Measurements from ENCODE around the gene NTRK2.

NTRK2 gene

DNA sequence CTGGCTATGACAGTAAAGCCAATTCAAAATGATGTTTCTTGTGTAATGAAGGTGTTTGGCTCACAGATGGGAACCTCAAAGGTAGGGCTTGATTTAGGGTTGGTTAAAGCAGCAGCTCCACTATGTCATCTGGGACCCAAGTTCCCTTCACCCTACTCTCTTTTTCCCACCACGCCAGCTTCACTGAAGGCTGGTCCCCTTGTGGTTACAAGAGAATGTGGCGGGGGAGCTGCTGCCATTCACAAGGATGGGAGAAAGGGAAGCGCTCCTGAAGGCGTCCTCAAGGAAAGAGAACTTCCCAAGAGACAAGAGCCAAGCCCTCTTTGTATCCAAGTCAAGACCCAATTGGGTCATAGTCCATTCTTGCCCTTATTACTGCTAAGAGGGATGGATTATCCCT is 72.7 kb downstream of the NTRK2 start:
- DNase-seq = no peak

DNA sequence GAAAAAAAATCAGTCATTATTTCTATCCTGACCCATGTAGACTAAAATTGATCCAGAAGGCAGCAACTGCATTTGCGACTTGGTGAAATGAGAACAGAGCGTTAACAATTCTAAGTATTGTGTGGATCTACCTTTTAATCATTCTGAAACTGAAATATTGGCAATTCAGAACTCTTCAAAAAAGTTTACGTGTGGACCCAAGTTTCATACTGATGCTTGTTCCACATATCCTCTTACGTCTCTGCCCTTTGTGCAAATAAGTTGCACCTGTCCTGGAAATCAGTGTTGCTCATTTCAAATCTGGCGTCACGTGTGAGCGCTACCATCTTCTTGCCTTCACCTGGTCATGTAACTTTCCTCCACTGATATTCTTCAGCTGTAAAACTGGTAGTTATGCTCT is 74.7 kb downstream of the NTRK2 start:
- DNase-seq = no peak

DNA sequence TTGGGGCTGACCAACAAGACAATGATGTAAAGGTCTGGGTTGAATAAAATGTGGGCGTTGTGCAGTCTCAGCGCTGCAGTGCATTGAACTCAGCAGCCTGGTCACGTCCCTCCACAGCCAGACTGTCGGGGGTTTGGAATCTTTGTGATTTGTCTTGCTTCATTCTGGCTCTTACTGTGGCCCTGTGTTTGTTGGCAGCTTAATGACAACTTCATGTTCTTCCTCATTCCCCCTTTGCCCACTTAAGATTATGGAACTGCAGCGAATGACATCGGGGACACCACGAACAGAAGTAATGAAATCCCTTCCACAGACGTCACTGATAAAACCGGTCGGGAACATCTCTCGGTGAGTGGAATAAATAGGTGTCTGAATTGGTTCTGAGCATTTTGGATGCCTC is 75.2 kb downstream of the NTRK2 start:
- no peak for DNase-seq

DNA sequence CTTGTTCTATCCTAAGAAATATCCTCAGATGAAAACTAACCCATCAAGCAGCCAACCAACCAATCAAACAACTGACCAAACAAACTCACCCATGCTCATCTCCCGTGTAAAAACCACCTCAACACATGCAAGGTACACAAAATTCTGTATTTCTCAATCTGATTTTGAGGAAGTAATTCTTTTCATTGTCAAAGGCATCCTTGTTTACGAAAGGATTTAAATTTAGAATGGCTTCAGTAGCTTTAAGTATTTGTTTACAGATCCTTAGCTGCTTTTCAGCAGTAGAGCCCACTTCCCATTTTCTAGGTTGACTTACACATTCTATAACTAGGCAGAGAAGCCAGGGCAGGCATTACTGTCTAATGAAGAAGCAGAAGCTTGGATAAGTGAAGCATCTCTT is 78.6 kb downstream of the NTRK2 start:
- DNase-seq = no peak

DNA sequence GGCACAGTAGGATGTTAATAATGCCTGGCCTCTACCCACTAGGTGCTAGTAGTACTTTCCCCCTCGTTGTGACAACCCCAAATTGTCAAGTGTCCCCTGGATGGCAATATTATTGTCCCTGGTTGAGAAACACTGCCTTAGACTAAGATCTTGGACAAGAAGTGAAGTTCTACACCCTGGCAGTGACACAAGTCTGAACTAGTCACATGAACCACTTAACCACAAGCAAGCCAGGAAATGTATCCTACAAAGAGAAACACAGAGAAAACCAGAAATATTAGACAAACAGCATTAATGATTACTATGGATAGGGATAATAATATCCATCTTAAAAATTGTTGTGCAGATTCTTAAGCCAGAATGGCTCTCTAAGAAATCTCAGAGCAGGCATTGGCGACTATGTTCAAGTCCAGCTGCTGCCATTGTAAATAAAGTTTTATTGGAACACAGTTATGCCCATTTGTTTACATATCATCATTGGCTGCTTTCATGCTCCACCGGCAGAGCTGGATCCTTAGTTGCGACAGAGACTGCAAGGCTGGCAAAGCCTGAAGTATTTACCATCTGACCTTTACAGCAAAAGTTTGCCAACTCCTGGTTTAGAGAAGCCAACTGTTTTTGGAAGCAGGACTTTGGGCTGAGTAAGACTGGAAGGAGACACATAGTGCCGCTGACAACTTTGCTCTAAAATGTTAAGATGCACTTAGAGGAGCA is 80.8 kb downstream of the NTRK2 start:
- no peak for DNase-seq

DNA sequence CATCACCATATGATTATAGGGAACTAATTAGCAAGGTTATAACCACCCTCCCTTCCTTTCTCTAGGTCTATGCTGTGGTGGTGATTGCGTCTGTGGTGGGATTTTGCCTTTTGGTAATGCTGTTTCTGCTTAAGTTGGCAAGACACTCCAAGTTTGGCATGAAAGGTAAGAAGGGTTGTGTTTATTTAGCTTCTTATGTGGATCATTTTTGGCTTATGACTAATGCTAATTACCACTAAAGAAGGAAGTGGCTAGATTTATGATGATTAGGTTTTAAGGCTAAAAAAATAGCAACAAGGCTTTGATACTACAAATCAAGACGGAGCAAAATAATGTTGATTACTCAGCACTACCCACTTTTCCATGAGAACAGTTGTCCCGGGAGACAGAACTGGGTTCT is 82.4 kb downstream of the NTRK2 start:
- DNase-seq = no peak

DNA sequence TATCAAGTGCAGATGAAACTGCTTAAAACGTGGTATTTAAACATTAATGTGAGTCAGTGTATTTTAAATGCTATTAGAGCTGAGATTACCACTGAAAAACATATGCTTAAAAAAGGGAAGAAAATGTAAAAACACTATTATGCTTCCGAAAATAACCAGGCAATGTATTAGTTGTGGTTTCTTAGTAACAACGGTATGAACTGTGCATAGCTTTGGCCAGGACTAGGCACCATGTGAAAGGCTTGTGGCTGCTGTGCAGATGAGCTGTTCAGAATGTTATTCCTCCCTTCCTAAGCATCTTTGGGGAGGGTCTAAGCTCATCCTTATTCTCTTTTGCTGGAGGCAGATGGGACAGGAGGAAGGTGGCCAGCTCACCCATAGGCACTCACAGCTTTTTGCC is 84.9 kb downstream of the NTRK2 start:
- DNase-seq = no peak

DNA sequence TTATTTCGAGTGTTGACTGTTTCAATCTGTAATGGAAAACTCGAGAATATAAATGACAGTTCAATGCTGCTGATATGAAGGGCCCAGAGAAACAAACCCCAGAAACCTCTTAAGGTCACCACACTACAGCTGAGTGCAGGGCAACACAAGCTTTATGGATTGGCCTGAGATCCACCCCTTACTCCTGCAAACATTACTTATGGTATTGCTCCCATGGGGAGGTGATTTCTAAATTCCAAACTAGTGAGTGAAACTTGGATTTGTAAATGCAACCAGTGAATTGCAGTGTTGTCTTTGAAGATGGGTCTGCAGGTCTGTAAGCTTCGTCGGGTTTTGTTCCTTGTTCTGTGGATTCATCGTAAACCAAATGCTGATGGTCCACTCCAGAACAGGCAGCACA is 85.4 kb downstream of the NTRK2 start:
- no peak for DNase-seq

DNA sequence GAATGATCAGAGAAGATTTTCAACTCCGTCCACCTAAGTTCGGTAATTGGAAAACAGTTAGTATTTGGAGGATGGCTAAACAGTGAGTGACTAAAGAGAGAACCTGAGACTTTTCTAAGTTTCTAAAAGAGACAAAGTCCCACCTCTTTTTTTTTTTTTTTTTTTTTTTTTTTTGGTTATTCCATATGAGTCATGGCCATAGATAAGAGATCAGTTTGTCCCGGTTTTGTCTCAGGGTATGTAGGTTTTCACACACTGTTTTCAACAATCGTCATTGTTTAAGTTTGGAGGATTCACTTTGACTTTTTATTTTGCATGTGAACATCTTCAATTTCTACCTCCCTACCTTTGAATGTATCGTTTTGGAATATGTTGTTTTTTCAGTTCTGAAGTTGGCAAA is 85.9 kb downstream of the NTRK2 start:
- DNase-seq = no peak

DNA sequence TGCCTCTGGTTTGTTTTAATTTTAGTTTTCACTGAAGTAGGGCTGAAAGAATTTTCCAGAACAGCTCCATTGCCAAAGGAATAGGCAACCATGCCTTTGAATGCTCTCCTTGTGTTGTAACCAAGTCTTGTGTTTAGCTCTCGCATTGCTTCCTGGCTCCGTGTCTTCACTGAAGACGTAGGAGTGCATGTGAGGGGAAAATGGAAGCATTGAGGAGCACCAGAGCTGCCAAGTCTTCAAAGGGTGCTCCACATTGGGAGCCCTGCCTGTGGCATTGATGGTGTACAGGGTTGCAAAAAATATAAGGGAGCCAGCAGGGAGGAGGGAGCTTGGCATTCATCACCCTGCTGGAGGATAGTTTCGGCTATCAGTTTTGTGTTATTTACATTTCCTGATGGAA is 86.6 kb downstream of the NTRK2 start:
- DNase-seq = no peak

DNA sequence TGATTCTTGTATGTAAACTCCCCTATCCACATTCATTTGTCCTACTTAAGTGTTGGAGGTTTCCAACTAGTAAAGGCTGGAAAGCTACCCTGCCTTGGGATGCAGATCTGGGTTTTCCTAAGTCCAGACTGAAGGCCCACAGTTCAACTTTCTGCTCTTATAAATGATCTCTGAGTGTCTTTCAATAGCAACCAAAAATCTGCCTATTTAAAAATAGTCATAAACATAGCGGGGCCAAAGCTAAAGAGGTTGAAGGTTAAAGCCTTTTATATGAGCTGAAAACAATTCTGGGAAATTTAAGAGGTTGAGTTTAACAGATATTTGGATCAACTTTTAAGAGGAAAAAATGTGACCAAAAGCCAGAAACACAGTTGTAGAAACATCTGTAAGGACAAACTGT is 87.2 kb downstream of the NTRK2 start:
- no peak for DNase-seq

DNA sequence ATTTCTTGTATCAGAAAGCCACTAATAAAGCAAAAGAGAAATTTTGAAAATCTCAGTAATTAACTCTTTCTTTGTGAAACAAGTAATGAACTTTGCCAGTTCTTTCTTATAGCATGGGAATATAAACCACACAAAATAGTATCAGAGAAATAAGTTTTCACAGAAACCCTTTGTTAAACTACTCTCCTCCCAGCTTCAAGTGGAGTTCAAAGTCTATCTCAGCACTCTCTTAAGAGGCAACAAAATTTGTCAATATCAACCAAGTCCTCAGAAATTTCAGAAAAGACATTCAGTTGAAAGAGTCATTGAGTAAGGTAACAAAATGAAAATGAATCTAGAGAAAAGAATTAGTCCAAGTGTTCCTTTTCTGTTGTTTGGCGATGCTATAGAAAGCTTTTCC is 89.3 kb downstream of the NTRK2 start:
- DNase-seq = no peak

DNA sequence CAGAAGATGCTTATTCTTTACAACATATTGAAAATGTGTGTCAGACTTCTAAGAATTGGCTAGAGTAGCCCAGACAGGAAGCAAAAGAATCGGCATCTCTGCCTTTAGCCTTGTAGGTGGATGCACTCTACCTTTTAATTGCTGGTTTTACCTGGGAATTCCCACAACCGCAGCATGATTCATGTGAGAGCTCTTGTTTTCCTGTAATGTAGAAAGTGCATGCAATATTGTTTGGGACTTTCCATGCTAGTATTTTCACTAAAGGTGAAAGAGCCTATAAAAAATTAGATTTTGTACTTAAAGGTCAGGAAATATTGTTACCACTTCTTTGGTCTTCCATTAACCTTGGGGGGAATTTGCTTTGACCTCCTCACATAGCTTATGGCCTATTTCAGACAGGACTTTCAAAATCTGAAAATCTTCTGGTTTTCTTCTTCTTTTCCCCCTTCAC is 89.8 kb downstream of the NTRK2 start:
- peak; percentile 19 to 26 for DNase-seq

DNA sequence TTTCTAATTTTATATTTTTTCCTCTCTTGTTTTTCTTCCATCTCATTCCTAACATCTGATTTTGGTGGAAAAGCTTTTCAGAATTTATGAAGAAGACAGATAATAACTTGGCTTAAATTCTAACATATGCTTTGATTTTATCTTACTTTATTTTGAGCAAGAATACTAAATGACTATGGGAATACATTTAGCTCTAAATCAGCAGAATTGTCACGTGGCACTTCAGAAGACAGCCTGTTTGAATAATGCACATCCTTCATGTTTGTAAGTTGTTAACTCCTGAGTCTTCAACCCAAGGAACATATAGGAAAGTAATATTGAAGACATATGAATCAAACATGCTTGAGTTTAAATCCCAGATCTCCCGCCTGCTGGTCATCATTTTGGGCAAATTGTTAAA is 90.3 kb downstream of the NTRK2 start:
- DNase-seq = no peak

DNA sequence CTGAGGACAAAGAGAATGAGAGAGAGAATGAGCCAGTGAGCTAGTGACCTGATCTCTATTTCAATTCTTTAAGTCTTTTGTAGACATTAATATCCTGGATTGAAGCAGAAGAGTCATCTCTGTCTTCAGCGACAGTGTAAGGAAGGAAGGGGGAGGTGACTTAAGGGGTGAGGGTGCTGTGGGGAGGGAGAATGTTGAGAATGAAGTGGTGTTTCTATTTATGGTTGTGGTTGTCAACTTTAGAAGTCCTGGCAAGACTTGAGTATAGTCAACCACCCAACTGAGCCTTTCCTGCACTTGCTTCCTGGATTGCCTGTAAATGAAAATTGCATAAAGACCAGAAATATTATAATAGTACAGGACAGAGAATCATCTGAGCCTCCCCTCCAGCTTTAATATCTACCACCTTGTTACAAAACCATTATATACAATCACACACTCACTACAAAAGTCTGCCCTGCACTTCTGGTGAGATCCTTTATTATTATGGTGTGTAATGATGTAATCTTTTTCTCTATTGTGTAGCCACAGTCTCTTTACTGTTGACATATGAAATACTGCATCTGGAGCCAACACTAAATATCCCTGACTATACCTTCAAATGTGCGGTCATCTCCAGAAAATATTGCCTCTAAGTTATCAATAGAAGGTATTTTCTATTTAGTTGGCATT is 91.7 kb downstream of the NTRK2 start:
- DNase-seq = no peak

DNA sequence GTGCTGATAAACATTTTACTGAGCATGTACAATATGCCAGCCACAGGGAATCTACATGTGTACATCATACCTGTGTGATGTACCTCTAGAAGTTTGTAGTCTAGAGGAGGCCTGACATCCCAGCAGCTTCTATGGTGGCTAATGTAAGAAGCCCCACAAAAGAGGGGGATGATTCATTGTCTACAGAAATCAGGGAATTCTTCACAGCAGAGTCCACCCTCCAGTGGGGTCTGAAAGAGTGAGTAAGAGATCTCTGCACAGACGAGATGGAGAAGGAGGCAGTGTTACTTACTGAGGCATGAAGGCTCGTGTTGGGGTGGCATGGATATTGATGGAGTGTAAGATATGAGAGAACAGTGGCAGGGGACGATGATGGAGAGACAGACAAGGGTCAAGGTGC is 103.0 kb downstream of the NTRK2 start:
- no peak for DNase-seq

DNA sequence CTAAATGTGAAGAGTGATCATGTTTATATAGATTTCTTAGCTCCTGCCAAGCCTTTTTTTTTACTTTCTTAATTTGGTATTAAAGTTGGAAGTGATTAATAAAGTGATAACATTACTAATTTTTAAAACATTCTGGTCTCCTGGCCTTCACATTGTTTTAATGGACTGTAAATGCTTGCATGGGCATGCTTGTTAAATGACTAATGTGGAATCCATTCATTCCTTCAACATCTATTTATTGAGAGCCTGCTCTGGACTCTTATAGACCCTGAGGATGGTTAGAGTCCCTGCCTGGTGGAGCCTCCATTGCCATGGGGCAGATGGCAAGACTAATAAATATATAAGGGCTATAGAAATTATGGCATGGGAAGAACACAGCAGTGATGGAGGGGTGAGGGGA is 103.5 kb downstream of the NTRK2 start:
- DNase-seq = no peak

DNA sequence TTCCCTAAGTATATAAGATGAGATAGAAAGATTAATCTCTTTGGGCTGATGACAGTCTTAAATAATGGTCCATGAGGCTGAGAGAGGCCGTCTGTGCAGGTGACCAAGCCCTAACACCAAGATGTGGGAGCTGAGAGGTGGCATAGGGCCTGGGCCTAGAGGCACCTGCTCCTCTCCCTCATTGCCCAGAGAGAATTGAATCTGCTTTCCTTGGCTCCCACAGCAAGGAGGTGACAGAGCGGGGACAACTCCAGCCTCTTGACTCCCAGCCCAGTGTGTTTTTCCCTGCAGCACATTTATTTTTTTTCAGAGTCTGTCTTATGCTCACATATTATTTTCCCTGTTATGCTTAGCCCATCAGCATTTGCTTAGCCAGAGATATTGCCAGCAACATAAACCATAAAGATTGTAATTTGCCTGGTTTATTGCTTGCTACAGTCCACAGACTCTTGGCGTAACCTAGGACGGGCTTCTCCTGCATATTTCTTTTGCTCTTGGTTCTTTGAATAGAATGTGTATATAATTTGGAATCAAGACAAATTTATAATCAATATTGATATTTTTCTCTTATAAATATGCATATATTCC is 105.6 kb downstream of the NTRK2 start:
- DNase-seq = no peak

DNA sequence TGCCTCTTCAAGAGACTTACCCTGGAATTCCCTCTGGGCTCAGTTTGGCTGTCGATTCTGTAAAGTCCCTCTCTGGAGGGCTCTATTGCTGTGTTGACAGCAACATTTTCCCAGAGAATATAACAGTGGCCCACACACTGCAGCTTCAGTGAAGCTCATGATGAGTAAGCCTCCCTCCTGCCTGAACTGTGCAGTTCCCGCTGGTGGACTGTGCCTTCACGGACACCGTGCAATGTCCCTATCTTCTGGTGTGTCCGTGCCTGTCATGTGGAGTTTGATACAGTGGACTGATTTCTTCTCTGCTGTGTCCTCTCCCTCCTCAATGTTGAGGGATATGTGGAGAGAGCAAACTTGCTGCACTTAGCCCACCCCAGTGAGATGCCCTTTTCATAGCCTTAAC is 109.0 kb downstream of the NTRK2 start:
- no peak for DNase-seq

DNA sequence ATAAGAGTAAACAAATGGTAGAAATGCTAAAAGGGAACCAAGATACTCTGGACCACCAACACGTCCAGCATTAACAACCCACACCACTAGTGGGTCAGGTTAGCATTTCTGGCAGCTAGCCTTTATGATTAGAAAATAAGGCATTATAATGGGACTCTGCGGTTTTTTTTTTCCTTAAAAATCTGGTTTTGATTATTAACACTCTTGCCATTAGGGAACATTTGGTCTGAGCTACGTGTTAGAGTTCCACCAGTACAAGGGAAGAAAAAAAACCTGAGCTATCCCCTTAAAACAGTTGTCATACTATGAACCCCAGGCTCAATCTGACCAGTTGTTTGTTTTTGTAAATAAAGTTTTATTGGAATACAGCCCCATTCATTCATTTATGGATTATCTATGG is 110.4 kb downstream of the NTRK2 start:
- no peak for DNase-seq

DNA sequence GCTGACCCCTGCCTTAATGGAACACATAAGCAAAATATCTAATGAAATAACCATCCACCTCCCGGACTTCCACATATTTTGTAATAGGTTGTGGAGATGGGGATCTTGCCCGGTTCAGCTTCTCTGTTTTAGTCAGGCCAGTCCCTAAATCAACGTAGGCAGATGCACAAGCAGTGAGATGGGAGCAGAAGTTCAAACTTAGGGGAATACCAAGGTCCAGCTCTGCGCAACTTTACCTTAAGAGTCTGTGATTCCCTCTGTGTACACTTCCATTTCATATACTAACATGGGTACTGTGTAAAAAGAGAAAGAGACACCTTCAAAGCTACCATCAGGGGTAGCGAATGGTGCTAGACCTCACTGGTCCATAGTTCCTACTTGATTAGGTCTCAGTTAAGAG is 110.9 kb downstream of the NTRK2 start:
- DNase-seq = no peak

DNA sequence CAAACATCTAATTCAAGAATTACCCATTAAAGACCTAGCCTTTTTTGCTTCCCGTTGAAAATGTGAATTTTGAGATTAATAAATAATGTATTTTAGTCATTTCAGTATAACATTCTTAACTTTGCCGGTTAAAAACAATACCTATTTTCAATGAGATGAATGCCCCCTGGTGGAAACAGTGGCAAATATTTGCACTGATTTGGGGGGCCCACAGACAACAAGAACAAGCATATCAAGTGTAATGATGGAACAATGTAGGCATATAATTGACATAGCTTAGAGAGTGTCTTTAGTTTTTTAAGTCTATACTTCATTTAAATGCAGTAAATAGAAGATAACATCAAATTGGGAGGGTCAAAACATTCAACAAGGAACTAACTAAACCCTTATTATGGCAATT is 111.9 kb downstream of the NTRK2 start:
- DNase-seq = no peak

DNA sequence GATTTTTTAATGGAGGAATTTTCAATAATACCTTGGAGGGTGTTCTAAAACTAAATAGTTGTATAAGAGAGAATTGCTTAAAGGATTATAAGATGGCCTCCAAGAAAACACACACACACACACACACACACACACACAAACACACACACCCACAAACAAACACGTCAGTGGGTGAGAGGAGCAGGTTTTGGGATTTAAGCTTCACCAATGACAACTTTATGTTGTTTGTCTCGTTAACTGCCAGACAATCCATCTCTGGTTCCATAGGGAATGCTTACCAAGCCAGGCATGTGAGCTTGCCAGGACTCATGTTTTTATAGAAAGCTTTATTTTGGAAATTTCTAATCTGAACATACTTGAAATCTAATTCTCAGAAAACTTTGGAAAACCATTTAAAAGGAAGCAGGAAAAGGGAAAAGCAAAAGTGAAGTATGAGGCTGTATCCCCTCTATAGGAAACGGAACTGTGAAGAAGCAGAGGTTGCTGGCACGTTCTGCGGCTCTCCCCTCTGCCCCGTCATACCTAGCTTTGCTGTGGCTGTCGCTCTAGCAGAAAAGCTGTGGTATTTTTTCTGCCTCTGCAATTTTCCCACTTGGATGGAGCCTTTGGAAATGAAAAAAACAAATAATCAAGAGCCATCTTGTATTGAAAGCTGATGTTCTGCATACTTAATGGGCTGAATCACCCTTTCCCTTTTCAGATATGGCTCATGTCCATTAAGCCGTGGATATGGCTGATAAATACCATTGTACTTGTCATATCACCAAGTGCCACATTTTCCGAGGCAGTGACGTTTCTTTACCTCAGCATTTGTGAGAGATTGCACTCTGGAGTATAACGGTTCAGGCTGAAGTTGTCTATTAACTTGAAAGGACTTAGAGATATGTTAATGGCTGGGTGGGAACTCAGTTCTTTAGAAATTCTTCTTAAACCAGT is 112.7 kb downstream of the NTRK2 start:
- no peak for DNase-seq
